Vagina (tissue), 2 donors: ENCODE results near the gene TRPV3. TPM values are rescaled to one million over a fixed set of nuclear protein-coding genes. Genes with fewer than 3 reads are reported as not detected.
"Not testable (repeated sequence)": the region's sequence is repeated elsewhere in the genome, so short reads cannot be mapped to it uniquely, and the experiment has no call there.

Source experiments
- DNase-seq, 2 donors: peaks; one replicate each; pipeline ENCODE4 v3.0.0-alpha.2; 2017; ENCODE audit errors: extremely low spot score in 2 of 2
- H3K27ac ChIP-seq: fragments of 200-600 bp; sonication (generic); one replicate; pipeline ENCODE4 v1.5.1; 2019
- H3K27me3 ChIP-seq: fragments of 200-600 bp; sonication (generic); one replicate; pipeline ENCODE4 v1.5.1; 2019
- H3K36me3 ChIP-seq, 2 donors: fragments of 200-600 bp; sonication (generic); one replicate each; pipeline ENCODE4 v1.5.1; 2017 to 2019
- H3K4me1 ChIP-seq: fragments of 200-600 bp; sonication (generic); one replicate; pipeline ENCODE4 v1.5.1; 2019
- H3K4me3 ChIP-seq, 2 donors: fragments of 200-600 bp; sonication (generic); 1 replicate in 1 of 2; 2 replicates in 1 of 2; pipeline ENCODE4 v1.5.1; 2016 to 2019
- H3K9me3 ChIP-seq: fragments of 200-600 bp; sonication (generic); one replicate; pipeline ENCODE4 v1.5.1; 2019
- CTCF ChIP-seq, 3 experiments: fragments of 450-650 bp in 2 of 3; fragments of 200-600 bp in 1 of 3; sonication (generic) in 1 of 3; IDR thresholded peaks; one replicate each; pipeline ENCODE4 v1.5.1; 2017 to 2019; ENCODE audit warnings: antibody characterized with exemption in 3 of 3, mild to moderate bottlenecking in 2 of 3, moderate library complexity in 2 of 3
- POLR2A ChIP-seq, 2 donors: fragments of 450-650 bp; IDR thresholded peaks; one replicate each; pipeline ENCODE4 v1.6.1; 2017; ENCODE audit warnings: antibody characterized with exemption in 2 of 2, mild to moderate bottlenecking in 2 of 2, moderate library complexity in 2 of 2
- POLR2AphosphoS5 ChIP-seq, 2 donors: sonication (generic); formaldehyde crosslinking; IDR thresholded peaks; one replicate each; pipeline ENCODE4 v1.9.0; 2017; ENCODE audit warnings: antibody characterized with exemption in 2 of 2, mild to moderate bottlenecking in 2 of 2, low read depth in 1 of 2; ENCODE audit not compliant: insufficient read depth in 1 of 2
- intact Hi-C: fragments of 100-400 bp; cut with DNase I; formaldehyde crosslinking; loops from one replicate; pipeline ENCODE4 v1.15.1; 2023
- total RNA-seq: library from RNA; depleted of rRNA; stranded (reverse); fragments of >200 nt; gene quantifications from one replicate; pipeline ENCODE4 v1.2.3, GENCODE V29; 2016

TRPV3 gene
- total RNA-seq, 1 donor from 2014 or later, result 3.2 TPM

- no peak overlapping the region for H3K27ac ChIP-seq
- no peak for DNase-seq
- H3K27me3 ChIP-seq, result no peaks in the 10 kb centered on the region
- H3K36me3 ChIP-seq, result no peaks in the 10 kb centered on the region
- intact Hi-C loops, result no loop called here
- H3K9me3 ChIP-seq, result no peaks in the 10 kb centered on the region
- H3K4me1 ChIP-seq, result no peaks in the 10 kb centered on the region
- H3K4me3 ChIP-seq, result no peak overlapping the region
- TF ChIP-seq POLR2AphosphoS5 (IDR thresholded peaks at IDR 0.05; ENCODE audit: insufficient read depth in 1 of 2, low read depth in 1 of 2), result no peak
- TF ChIP-seq POLR2A (IDR thresholded peaks at IDR 0.05), result no peak
- no peak for TF ChIP-seq CTCF (IDR thresholded peaks at IDR 0.05)
Observed at GRCh38 chr17:3526971-3527370, 30.6 kb downstream of the TRPV3 start.

- Histone ChIP-seq H3K27ac (no peak overlapping the region), H3K9me3 (no peaks in the 10 kb centered on the region), H3K27me3 (no peaks in the 10 kb centered on the region), H3K36me3 (no peaks in the 10 kb centered on the region), H3K4me1 (no peaks in the 10 kb centered on the region), H3K4me3 (no peak overlapping the region)
- TF ChIP-seq POLR2AphosphoS5 (IDR thresholded peaks at IDR 0.05; ENCODE audit: insufficient read depth in 1 of 2, low read depth in 1 of 2), result no peak
- TF ChIP-seq POLR2A (IDR thresholded peaks at IDR 0.05), result no peak
- no peak for TF ChIP-seq CTCF (IDR thresholded peaks at IDR 0.05)
- DNase-seq, result no peak
- intact Hi-C loops, result no loop called here
Observed at GRCh38 chr17:3526491-3526890, 31.1 kb downstream of the TRPV3 start.

- Histone ChIP-seq H3K36me3 (no peaks in the 10 kb centered on the region), H3K9me3 (no peaks in the 10 kb centered on the region), H3K27ac (no peak overlapping the region), H3K27me3 (no peaks in the 10 kb centered on the region), H3K4me1 (no peaks in the 10 kb centered on the region), H3K4me3 (no peak overlapping the region)
- intact Hi-C loops, result no loop called here
- TF ChIP-seq POLR2A (IDR thresholded peaks at IDR 0.05) (no peak), POLR2AphosphoS5 (IDR thresholded peaks at IDR 0.05; ENCODE audit: insufficient read depth in 1 of 2, low read depth in 1 of 2) (no peak), CTCF (IDR thresholded peaks at IDR 0.05) (no peak)
- no peak for DNase-seq
Observed at GRCh38 chr17:3524024-3524423, 33.6 kb downstream of the TRPV3 start.

GRCh38 chr17:3519472-3519871 lies 38.1 kb downstream of the TRPV3 start:
- DNase-seq, intact Hi-C loops, H3K27ac ChIP-seq, H3K4me3 ChIP-seq, H3K36me3 ChIP-seq, H3K4me1 ChIP-seq, H3K27me3 ChIP-seq, H3K9me3 ChIP-seq: not testable (repeated sequence)

GRCh38 chr17:3514873-3515272 lies 42.7 kb downstream of the TRPV3 start:
- Histone ChIP-seq H3K27ac (no peak overlapping the region), H3K27me3 (no peaks in the 10 kb centered on the region), H3K4me1 (peaks cover 11% of the 10 kb centered on the region), H3K4me3 (no peak overlapping the region), H3K36me3 (no peaks in the 10 kb centered on the region), H3K9me3 (no peaks in the 10 kb centered on the region)
- TF ChIP-seq POLR2AphosphoS5 (IDR thresholded peaks at IDR 0.05; ENCODE audit: insufficient read depth in 1 of 2, low read depth in 1 of 2) (no peak), CTCF (IDR thresholded peaks at IDR 0.05) (no peak), POLR2A (IDR thresholded peaks at IDR 0.05) (no peak)
- intact Hi-C loops, result no loop called here
- DNase-seq, result no peak

- peaks cover 11% of the 10 kb centered on the region for H3K4me1 ChIP-seq
- H3K36me3 ChIP-seq, H3K4me3 ChIP-seq, intact Hi-C loops, H3K27me3 ChIP-seq, H3K27ac ChIP-seq, H3K9me3 ChIP-seq, DNase-seq: not testable (repeated sequence)
Observed at GRCh38 chr17:3514167-3514566, 43.4 kb downstream of the TRPV3 start.
